ENCODE results near the gene ZNF641. TPM values are rescaled to one million over a fixed set of nuclear protein-coding genes. Genes with fewer than 3 reads are reported as not detected.
"Not testable (repeated sequence)": the region's sequence is repeated elsewhere in the genome, so short reads cannot be mapped to it uniquely, and the experiment has no call there.

The ZNF641 gene
- polyA plus RNA-seq, 3 donors: 24.2 to 26.5 (median 25.9) TPM

GRCh38 chr12:48336564-48336963 lies 14.2 kb downstream of the ZNF641 start:
- DNase-seq (ENCODE audit: low read depth in 3 of 3, low spot score in 2 of 3): no peak

- no peak for DNase-seq (ENCODE audit: low read depth in 3 of 3, low spot score in 2 of 3)
Measured at GRCh38 chr12:48336061-48336460, 14.7 kb downstream of the ZNF641 start.

GRCh38 chr12:48334808-48335207 lies 15.9 kb downstream of the ZNF641 start:
- DNase-seq (ENCODE audit: low read depth in 3 of 3, low spot score in 2 of 3): no peak

GRCh38 chr12:48333680-48334079 lies 17.0 kb downstream of the ZNF641 start:
- not testable (repeated sequence) for DNase-seq (ENCODE audit: low read depth in 3 of 3, low spot score in 2 of 3)

- DNase-seq (ENCODE audit: low read depth in 3 of 3, low spot score in 2 of 3): no peak
Measured at GRCh38 chr12:48331399-48331798, 19.3 kb downstream of the ZNF641 start.

- DNase-seq (ENCODE audit: low read depth in 3 of 3, low spot score in 2 of 3): no peak
Measured at GRCh38 chr12:48329199-48329939, 21.4 kb downstream of the ZNF641 start.

GRCh38 chr12:48316491-48316890 lies 34.2 kb downstream of the ZNF641 start:
- DNase-seq (ENCODE audit: low read depth in 3 of 3, low spot score in 2 of 3): no peak

GRCh38 chr12:48311313-48311712 lies 39.4 kb downstream of the ZNF641 start:
- no peak for DNase-seq (ENCODE audit: low read depth in 3 of 3, low spot score in 2 of 3)

- DNase-seq (ENCODE audit: low read depth in 3 of 3, low spot score in 2 of 3): no peak
Measured at GRCh38 chr12:48307269-48307668, 43.5 kb downstream of the ZNF641 start.

GRCh38 chr12:48305190-48305589 lies 45.5 kb downstream of the ZNF641 start:
- DNase-seq (ENCODE audit: low read depth in 3 of 3, low spot score in 2 of 3): no peak

- DNase-seq (ENCODE audit: low read depth in 3 of 3, low spot score in 2 of 3): no peak
Measured at GRCh38 chr12:48302161-48302911, 48.4 kb downstream of the ZNF641 start.

- no peak for DNase-seq (ENCODE audit: low read depth in 3 of 3, low spot score in 2 of 3)
Measured at GRCh38 chr12:48300774-48301173, 49.9 kb downstream of the ZNF641 start.

GRCh38 chr12:48296586-48297282 lies 54.0 kb downstream of the ZNF641 start:
- peak; percentile 52 to 72 (median 54) for DNase-seq (ENCODE audit: low read depth in 3 of 3, low spot score in 2 of 3)

GRCh38 chr12:48292040-48292439 lies 58.7 kb downstream of the ZNF641 start:
- DNase-seq (ENCODE audit: low read depth in 3 of 3, low spot score in 2 of 3): no peak

- no peak for DNase-seq (ENCODE audit: low read depth in 3 of 3, low spot score in 2 of 3)
Measured at GRCh38 chr12:48291511-48291910, 59.2 kb downstream of the ZNF641 start.

- no peak for DNase-seq (ENCODE audit: low read depth in 3 of 3, low spot score in 2 of 3)
Measured at GRCh38 chr12:48288387-48289268, 62.1 kb downstream of the ZNF641 start.

Data from right renal cortex interstitium (tissue), 3 donors.